B cell (primary cell): ENCODE data around the gene UTP4.

Source experiments
- CTCF ChIP-seq: fragments of 200-600 bp; IDR thresholded peaks from one replicate; pipeline ENCODE4 v1.8.0; 2022; ENCODE audit warnings: antibody characterized with exemption, mild to moderate bottlenecking
- EZH2 ChIP-seq: IDR thresholded peaks from 2 replicates; pipeline ENCODE4 v1.6.1; 2012; ENCODE audit warnings: borderline replicate concordance, low read depth, mild to moderate bottlenecking, moderate library complexity, low read length; ENCODE audit not compliant: insufficient read depth, poor library complexity, severe bottlenecking

- no peak for TF ChIP-seq CTCF
- no peak for TF ChIP-seq EZH2
These were observed 71.7 kb downstream of the UTP4 start for GRCh38 chr16:69204172-69204571.
